ENCODE data around the gene INPP5D. TPM values are rescaled to one million over a fixed set of nuclear protein-coding genes. Genes with fewer than 3 reads are reported as not detected.

The INPP5D gene
- polyA plus RNA-seq, 1 donor (not counting 4 experiments of a cell fraction or from before 2014, with no cell fraction given): 7.5 TPM

GRCh38 chr2:233023761-233024410 lies 36.3 kb upstream of the INPP5D start:
- Histone ChIP-seq H3K9me3 (ENCODE audit: control insufficient read depth, low read depth, low read length) (no peaks in the 10 kb centered on the region), H3K36me3 (ENCODE audit: control insufficient read depth in 2 of 2, extremely low read depth in 1 of 2, insufficient read depth in 2 of 2, low read length in 2 of 2) (no peaks in the 10 kb centered on the region), H3K4me3 (ENCODE audit: control insufficient read depth in 2 of 3, extremely low read depth in 1 of 3, insufficient read depth in 2 of 3, low read depth in 1 of 3, low read length in 3 of 3) (no peak overlapping the region), H3K27me3 (ENCODE audit: control insufficient read depth, extremely low read depth, insufficient read depth, low read length) (no peaks in the 10 kb centered on the region), H2AFZ (ENCODE audit: control insufficient read depth, low read length) (no peak overlapping the region), H3K27ac (ENCODE audit: control insufficient read depth, insufficient read depth, low read length) (no peak overlapping the region), H3K79me2 (ENCODE audit: control insufficient read depth, insufficient read depth, low read length) (no peaks in the 10 kb centered on the region), H3K9ac (ENCODE audit: control insufficient read depth, extremely low read depth, insufficient read depth, low read length) (no peak overlapping the region), H3K4me1 (ENCODE audit: control insufficient read depth, extremely low read depth, insufficient read depth, low read length) (peaks cover 11% of the 10 kb centered on the region), H3K9me1 (ENCODE audit: control insufficient read depth, extremely low read depth, insufficient read depth, low read length) (no peaks in the 10 kb centered on the region), H3K4me2 (ENCODE audit: control insufficient read depth, extremely low read depth, insufficient read depth, low read depth, low read length) (no peak overlapping the region), H4K20me1 (ENCODE audit: control insufficient read depth, extremely low read depth, insufficient read depth, low read length) (no peaks in the 10 kb centered on the region)
- TF ChIP-seq EZH2 (IDR thresholded peaks at IDR 0.05; ENCODE audit: low read length): no peak
- TF ChIP-seq CTCF (optimal IDR thresholded peaks at IDR 0.05 in 1 of 3, IDR thresholded peaks at IDR 0.05 in 1 of 3, conservative IDR thresholded peaks at IDR 0.05 in 1 of 3; ENCODE audit: extremely low read depth in 1 of 3, insufficient read depth in 2 of 3, low read length in 3 of 3): no peak
- no peak for DNase-seq (ENCODE audit: low read depth, low spot score)
- FAIRE-seq: no peak
- dilution Hi-C loops (cut with MboI; ENCODE audit: extremely low pct_ligation_motif_present, low sequenced_read_pairs): no loop called here

- Histone ChIP-seq H3K4me1 (ENCODE audit: control insufficient read depth, extremely low read depth, insufficient read depth, low read length) (peaks cover 13% of the 10 kb centered on the region), H3K9ac (ENCODE audit: control insufficient read depth, extremely low read depth, insufficient read depth, low read length) (no peak overlapping the region), H3K9me3 (ENCODE audit: control insufficient read depth, low read depth, low read length) (no peaks in the 10 kb centered on the region), H3K27me3 (ENCODE audit: control insufficient read depth, extremely low read depth, insufficient read depth, low read length) (no peaks in the 10 kb centered on the region), H3K9me1 (ENCODE audit: control insufficient read depth, extremely low read depth, insufficient read depth, low read length) (no peaks in the 10 kb centered on the region), H3K27ac (ENCODE audit: control insufficient read depth, insufficient read depth, low read length) (no peak overlapping the region), H3K4me3 (ENCODE audit: control insufficient read depth in 2 of 3, extremely low read depth in 1 of 3, insufficient read depth in 2 of 3, low read depth in 1 of 3, low read length in 3 of 3) (no peak overlapping the region), H4K20me1 (ENCODE audit: control insufficient read depth, extremely low read depth, insufficient read depth, low read length) (no peaks in the 10 kb centered on the region), H2AFZ (ENCODE audit: control insufficient read depth, low read length) (no peak overlapping the region), H3K36me3 (ENCODE audit: control insufficient read depth in 2 of 2, extremely low read depth in 1 of 2, insufficient read depth in 2 of 2, low read length in 2 of 2) (no peaks in the 10 kb centered on the region), H3K79me2 (ENCODE audit: control insufficient read depth, insufficient read depth, low read length) (no peaks in the 10 kb centered on the region), H3K4me2 (ENCODE audit: control insufficient read depth, extremely low read depth, insufficient read depth, low read depth, low read length) (no peak overlapping the region)
- FAIRE-seq (peak; percentile 81), DNase-seq (ENCODE audit: low read depth, low spot score) (no peak)
- dilution Hi-C loops (cut with MboI; ENCODE audit: extremely low pct_ligation_motif_present, low sequenced_read_pairs): no loop called here
- TF ChIP-seq EZH2 (IDR thresholded peaks at IDR 0.05; ENCODE audit: low read length): no peak
- TF ChIP-seq CTCF (optimal IDR thresholded peaks at IDR 0.05 in 1 of 3, IDR thresholded peaks at IDR 0.05 in 1 of 3, conservative IDR thresholded peaks at IDR 0.05 in 1 of 3; ENCODE audit: extremely low read depth in 1 of 3, insufficient read depth in 2 of 3, low read length in 3 of 3): no peak
Measured at GRCh38 chr2:233025706-233026105, 34.4 kb upstream of the INPP5D start.
